Smooth muscle cell (in vitro differentiated cells): Measurements from ENCODE around the gene ABCD4. TPM values are rescaled to one million over a fixed set of nuclear protein-coding genes. Genes with fewer than 3 reads are reported as not detected.
A peak's percentile ranks its signal among the peaks of the same experiment; 100 is the strongest.

Experiments
- DNase-seq: peaks from one replicate; lab custom pipeline; 2025; ENCODE audit not compliant: unreplicated experiment; lab: John Stamatoyannopoulos, UW
- H2AFZ ChIP-seq: fragments of 200-600 bp; sonication (generic); 2 replicates; pipeline ENCODE4 v1.6.0; 2016; ENCODE audit warnings: antibody characterized with exemption, low read depth, mild to moderate bottlenecking
- H3F3A ChIP-seq: fragments of 200-600 bp; sonication (generic); 2 replicates; pipeline ENCODE4 v1.6.0; 2017; ENCODE audit warnings: antibody characterized with exemption, low read depth
- H3K27ac ChIP-seq: fragments of 200-600 bp; sonication (generic); 2 replicates; pipeline ENCODE4 v1.5.1; 2016; ENCODE audit warnings: low read depth, mild to moderate bottlenecking
- H3K27me3 ChIP-seq: fragments of 200-600 bp; sonication (generic); 2 replicates; pipeline ENCODE4 v1.6.1; 2016; ENCODE audit warnings: low read depth, mild to moderate bottlenecking
- H3K36me3 ChIP-seq: fragments of 200-600 bp; sonication (generic); 2 replicates; pipeline ENCODE4 v1.5.1; 2016; ENCODE audit warnings: low read depth
- H3K4me1 ChIP-seq: fragments of 200-600 bp; sonication (generic); 2 replicates; pipeline ENCODE4 v1.5.1; 2016; ENCODE audit warnings: low read depth
- H3K4me2 ChIP-seq: fragments of 200-600 bp; sonication (generic); 2 replicates; pipeline ENCODE4 v1.6.0; 2016; ENCODE audit warnings: mild to moderate bottlenecking
- H3K4me3 ChIP-seq: fragments of 200-600 bp; sonication (generic); 2 replicates; pipeline ENCODE4 v1.5.1; 2016; ENCODE audit warnings: mild to moderate bottlenecking
- H3K79me2 ChIP-seq: fragments of 200-600 bp; sonication (generic); 2 replicates; pipeline ENCODE4 v1.6.0; 2016; ENCODE audit warnings: low read depth, mild to moderate bottlenecking
- H3K9ac ChIP-seq: fragments of 200-600 bp; sonication (generic); 2 replicates; pipeline ENCODE4 v1.6.0; 2016; ENCODE audit warnings: low read depth
- H3K9me3 ChIP-seq: fragments of 200-600 bp; sonication (generic); replicated peaks from 2 replicates; pipeline ENCODE4 v1.5.1; 2016; ENCODE audit warnings: low read depth
- H4K20me1 ChIP-seq: fragments of 200-600 bp; sonication (generic); 2 replicates; pipeline ENCODE4 v1.6.0; 2016; ENCODE audit warnings: low read depth
- WGBS: methylation state at CpG from one replicate; pipeline ENCODE4 v1.1.7; 2016; ENCODE audit warnings: low lambda C conversion rate; 5-methylcytosine and 5-hydroxymethylcytosine counted together
- polyA plus RNA-seq: library from polyadenylated mRNA; unstranded; fragments of >200 nt; fragmentation: Nextera tagmentation; extraction: Ambion mirVana; gene quantifications from 2 replicates; pipeline ENCODE4 v1.2.1, GENCODE V29; 2016
- total RNA-seq: library from RNA; depleted of rRNA; stranded (reverse); fragments of >200 nt; gene quantifications from 2 replicates; pipeline ENCODE4 v1.2.3, GENCODE V29; 2014
- TF ChIP-seq, protein P1 (sequence below): fragments of 200-600 bp; sonication (generic); IDR thresholded peaks from 2 replicates; pipeline ENCODE4 v1.5.1; 2017; ENCODE audit warnings: borderline replicate concordance, mild to moderate bottlenecking, antibody characterized with exemption; ENCODE audit not compliant: insufficient read depth, poor library complexity, severe bottlenecking

Gene ABCD4
- total and polyA plus RNA-seq, 2 experiments from 2014 or later, result 19.3 to 33.8 TPM

DNA sequence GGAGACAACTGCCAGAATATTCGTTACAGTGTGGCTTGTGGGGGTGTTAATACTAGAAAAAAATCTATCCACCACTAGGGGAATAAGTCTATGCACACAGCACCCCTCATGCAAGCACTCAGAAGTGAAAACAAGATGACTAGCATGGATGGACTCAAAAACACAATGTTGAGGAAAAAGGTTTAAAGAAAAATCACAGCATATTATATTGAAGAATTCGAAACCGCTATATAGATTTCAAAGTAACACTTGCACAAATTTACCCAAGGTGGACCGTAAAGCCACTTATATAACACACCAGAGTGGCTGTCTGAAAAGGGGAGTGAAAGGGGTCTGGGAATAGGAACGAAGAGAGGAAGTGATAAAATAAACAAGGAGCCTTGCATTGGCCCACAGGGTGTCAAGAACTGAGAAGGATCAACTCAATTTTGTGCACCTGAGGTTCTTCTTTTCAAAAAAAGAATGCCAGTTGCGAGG lies 544 bp downstream of the ABCD4 start:
- H3K4me1 ChIP-seq, result peaks cover 3% of the 10 kb centered on the region
- H3K79me2 ChIP-seq, result peaks cover 24% of the 10 kb centered on the region
- 1% methylated on average over 6 of the region's 6 CpGs for WGBS

DNA sequence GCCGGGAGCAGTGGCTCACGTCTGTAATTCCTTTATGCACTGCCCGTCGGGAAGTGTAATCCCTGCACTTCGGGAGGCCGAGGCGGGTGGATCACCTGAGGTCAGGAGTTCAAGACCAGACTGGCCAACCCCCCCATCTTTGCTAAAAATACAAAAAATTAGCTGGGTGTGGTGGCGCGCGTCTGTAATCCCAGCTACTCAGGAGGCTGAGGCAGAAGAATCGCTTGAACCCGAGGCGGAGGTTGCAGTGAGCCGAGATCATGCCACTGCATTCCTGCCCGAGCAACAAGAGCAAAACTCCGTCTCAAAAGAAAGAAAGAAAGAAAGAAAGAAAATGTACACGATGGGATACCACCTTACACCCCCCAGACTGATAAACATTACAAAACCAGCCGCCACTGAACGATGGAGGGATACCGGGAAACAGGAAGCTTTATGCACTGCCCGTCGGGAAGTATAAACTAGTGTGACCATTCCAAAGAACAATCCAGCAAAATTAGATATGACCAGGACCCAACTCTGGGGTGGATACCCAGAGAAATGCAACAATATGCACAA lies 1.1 kb downstream of the ABCD4 start:
- no peak overlapping the region for H3K27ac ChIP-seq
- 32% methylated on average over 22 of the region's 22 CpGs for WGBS
- peaks cover 42% of the 10 kb centered on the region for H4K20me1 ChIP-seq

More for the DNA sequence above, 544 bp downstream of the ABCD4 start:
- DNase-seq, result no peak
- peak overlapping the region; percentile 30 for H3K27ac ChIP-seq
- no peaks in the 10 kb centered on the region for H3K36me3 ChIP-seq
- peak overlapping the region; percentile 48 for H3K9ac ChIP-seq
- H2AFZ ChIP-seq, result peak overlapping the region; percentile 97
- TF ChIP-seq, protein P1, sequence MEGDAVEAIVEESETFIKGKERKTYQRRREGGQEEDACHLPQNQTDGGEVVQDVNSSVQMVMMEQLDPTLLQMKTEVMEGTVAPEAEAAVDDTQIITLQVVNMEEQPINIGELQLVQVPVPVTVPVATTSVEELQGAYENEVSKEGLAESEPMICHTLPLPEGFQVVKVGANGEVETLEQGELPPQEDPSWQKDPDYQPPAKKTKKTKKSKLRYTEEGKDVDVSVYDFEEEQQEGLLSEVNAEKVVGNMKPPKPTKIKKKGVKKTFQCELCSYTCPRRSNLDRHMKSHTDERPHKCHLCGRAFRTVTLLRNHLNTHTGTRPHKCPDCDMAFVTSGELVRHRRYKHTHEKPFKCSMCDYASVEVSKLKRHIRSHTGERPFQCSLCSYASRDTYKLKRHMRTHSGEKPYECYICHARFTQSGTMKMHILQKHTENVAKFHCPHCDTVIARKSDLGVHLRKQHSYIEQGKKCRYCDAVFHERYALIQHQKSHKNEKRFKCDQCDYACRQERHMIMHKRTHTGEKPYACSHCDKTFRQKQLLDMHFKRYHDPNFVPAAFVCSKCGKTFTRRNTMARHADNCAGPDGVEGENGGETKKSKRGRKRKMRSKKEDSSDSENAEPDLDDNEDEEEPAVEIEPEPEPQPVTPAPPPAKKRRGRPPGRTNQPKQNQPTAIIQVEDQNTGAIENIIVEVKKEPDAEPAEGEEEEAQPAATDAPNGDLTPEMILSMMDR, result peak; percentile 33
- H4K20me1 ChIP-seq, result peaks cover 37% of the 10 kb centered on the region
- H3K4me3 ChIP-seq, result peak overlapping the region; percentile 73
- no peaks in the 10 kb centered on the region for H3K9me3 ChIP-seq
- peak overlapping the region; percentile 85 for H3K4me2 ChIP-seq
- H3F3A ChIP-seq, result no peaks in the 10 kb centered on the region
- H3K27me3 ChIP-seq, result no peaks in the 10 kb centered on the region

DNA sequence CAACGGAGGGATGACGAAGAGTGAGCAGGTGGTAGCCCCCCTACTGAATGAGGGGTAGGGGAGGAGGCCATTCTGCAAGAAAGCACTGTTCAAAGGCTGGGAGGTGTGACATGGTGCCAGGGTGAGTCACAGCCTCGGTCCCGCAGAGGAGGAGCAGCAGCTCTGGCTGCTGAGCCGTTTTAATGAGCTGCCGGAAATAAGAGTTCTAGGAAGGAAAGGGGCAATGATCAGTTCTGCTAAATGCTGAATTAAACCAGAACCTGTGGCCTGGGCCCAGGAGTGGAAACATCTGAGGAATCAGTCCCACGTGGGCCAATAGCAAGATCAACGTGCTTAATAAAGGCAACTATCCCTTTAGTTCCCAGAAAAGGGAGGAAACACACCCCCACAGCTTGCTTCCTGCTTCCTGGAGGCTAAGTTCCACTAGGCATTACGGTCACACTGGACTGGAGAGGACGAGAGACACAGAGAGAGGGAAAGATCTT lies 3.6 kb downstream of the ABCD4 start:
- peaks cover 67% of the 10 kb centered on the region for H4K20me1 ChIP-seq
- TF ChIP-seq, protein P1, result no peak
- WGBS, result 67% methylated on average over 10 of the region's 10 CpGs
- no peak overlapping the region for H3K27ac ChIP-seq
- H3K36me3 ChIP-seq, result no peaks in the 10 kb centered on the region
- no peaks in the 10 kb centered on the region for H3F3A ChIP-seq
- H3K9ac ChIP-seq, result no peak overlapping the region
- H3K79me2 ChIP-seq, result peaks cover 24% of the 10 kb centered on the region
- H3K27me3 ChIP-seq, result no peaks in the 10 kb centered on the region
- DNase-seq, result no peak
- H3K4me1 ChIP-seq, result peaks cover 3% of the 10 kb centered on the region
- H3K4me3 ChIP-seq, result no peak overlapping the region
- no peak overlapping the region for H2AFZ ChIP-seq
- no peak overlapping the region for H3K4me2 ChIP-seq
- H3K9me3 ChIP-seq, result no peaks in the 10 kb centered on the region

More for the DNA sequence above, 1.1 kb downstream of the ABCD4 start:
- Histone ChIP-seq H3K4me1 (peaks cover 3% of the 10 kb centered on the region), H3F3A (no peaks in the 10 kb centered on the region), H3K9me3 (no peaks in the 10 kb centered on the region), H3K79me2 (peaks cover 24% of the 10 kb centered on the region), H3K9ac (no peak overlapping the region), H3K4me3 (peak overlapping the region; percentile 73), H3K4me2 (peak overlapping the region; percentile 85), H2AFZ (peak overlapping the region; percentile 97), H3K36me3 (no peaks in the 10 kb centered on the region), H3K27me3 (no peaks in the 10 kb centered on the region)
- TF ChIP-seq, protein P1, result no peak
- no peak for DNase-seq

DNA sequence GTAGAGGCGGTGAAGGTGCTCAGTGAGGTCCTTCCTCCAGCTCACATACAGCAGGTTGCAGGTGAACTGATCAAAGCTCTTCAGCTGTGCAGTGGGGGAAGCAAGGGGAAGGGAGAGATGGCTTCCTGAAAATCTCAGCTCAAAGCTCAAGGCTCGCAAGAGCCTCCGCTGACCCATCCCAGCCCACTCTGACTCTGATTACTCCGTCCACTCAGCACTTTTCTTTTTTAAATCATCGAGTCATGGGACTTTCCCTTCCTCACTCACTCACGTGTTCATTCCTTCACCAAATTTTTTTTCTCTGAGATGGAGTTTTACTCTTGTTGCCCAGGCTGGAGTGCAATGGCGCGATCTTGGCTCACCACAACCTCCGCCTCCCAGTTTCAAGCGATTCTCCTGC lies 4.7 kb downstream of the ABCD4 start:
- Histone ChIP-seq H4K20me1 (peaks cover 78% of the 10 kb centered on the region), H3F3A (no peaks in the 10 kb centered on the region), H3K9ac (no peak overlapping the region), H3K79me2 (peaks cover 24% of the 10 kb centered on the region), H3K4me2 (no peak overlapping the region), H3K27me3 (no peaks in the 10 kb centered on the region), H3K36me3 (no peaks in the 10 kb centered on the region), H3K27ac (no peak overlapping the region), H3K4me3 (no peak overlapping the region), H3K4me1 (peaks cover 3% of the 10 kb centered on the region), H3K9me3 (no peaks in the 10 kb centered on the region), H2AFZ (no peak overlapping the region)
- no peak for DNase-seq
- TF ChIP-seq, protein P1, result no peak
- WGBS, result 92% methylated on average over 10 of the region's 10 CpGs
